B cell (primary cell): ENCODE results near the gene NUDT19. TPM values are rescaled to one million over a fixed set of nuclear protein-coding genes. Genes with fewer than 3 reads are reported as not detected.

Experiments used
- ATAC-seq: fragments of 200-7000 bp; cut with Tn5 transposase; one replicate; pipeline ENCODE4 v1.10.0; 2021; ENCODE audit warnings: low read depth, mild to moderate bottlenecking, moderate number of reproducible peaks, moderate library complexity
- CTCF ChIA-PET: fragments of 350-600 bp; sonication (Branson Sonifier 250); formaldehyde crosslinking; loops from one replicate; lab custom pipeline; 2021; ENCODE audit warnings: antibody characterized with exemption, inconsistent platforms; lab: Charles Lee
- POLR2A ChIA-PET: fragments of 350-600 bp; sonication (Branson Sonifier 250); formaldehyde crosslinking; loops from one replicate; lab custom pipeline; 2021; ENCODE audit warnings: antibody characterized with exemption; lab: Charles Lee
- DNase-seq: peaks from one replicate; pipeline ENCODE4 v3.0.0; 2013
- H2AFZ ChIP-seq: 2 replicates; pipeline ENCODE4 v1.6.1; 2012; ENCODE audit warnings: mild to moderate bottlenecking, low read depth, low read length; ENCODE audit not compliant: insufficient read depth, poor library complexity, severe bottlenecking
- H3K27ac ChIP-seq, 2 donors: 1 replicate in 1 of 2; 2 replicates in 1 of 2; pipeline ENCODE4 v1.5.1; 2012 to 2013; ENCODE audit warnings: low read length in 2 of 2, mild to moderate bottlenecking in 2 of 2, moderate library complexity in 1 of 2
- H3K27me3 ChIP-seq, 4 experiments: fragments of 200-600 bp in 1 of 4; sonication (generic) in 1 of 4; replicated peaks in 1 of 4; 1 replicate in 2 of 4; 2 replicates in 2 of 4; pipeline versions ENCODE4 v1.6.1 to v1.7.0; 2013 to 2016; ENCODE audit warnings: low read length in 3 of 4, mild to moderate bottlenecking in 2 of 4, mixed read lengths in 1 of 4, moderate library complexity in 1 of 4; ENCODE audit not compliant: insufficient read depth in 4 of 4, control insufficient read depth in 3 of 4; ENCODE audit errors: control extremely low read depth in 1 of 4
- H3K36me3 ChIP-seq, 2 experiments: replicated peaks in 1 of 2; 1 replicate in 1 of 2; 2 replicates in 1 of 2; pipeline versions ENCODE4 v1.6.1 to v1.7.1; 2013; ENCODE audit warnings: low read length in 1 of 2; ENCODE audit not compliant: insufficient read depth in 2 of 2, control insufficient read depth in 1 of 2; ENCODE audit errors: control extremely low read depth in 1 of 2, extremely low read depth in 1 of 2
- H3K4me1 ChIP-seq, 2 donors: fragments of 200-600 bp in 1 of 2; sonication (generic) in 1 of 2; 1 replicate in 1 of 2; 2 replicates in 1 of 2; pipeline versions ENCODE4 v1.5.1 to v1.6.1; 2013 to 2017; ENCODE audit warnings: low read length in 2 of 2; ENCODE audit not compliant: control insufficient read depth in 2 of 2, insufficient read depth in 2 of 2
- H3K4me2 ChIP-seq: replicated peaks from 2 replicates; pipeline ENCODE3; 2012; ENCODE audit warnings: mild to moderate bottlenecking, low read depth, low read length; ENCODE audit not compliant: poor library complexity, severe bottlenecking
- H3K4me3 ChIP-seq, 5 experiments: fragments of 200-600 bp in 1 of 5; sonication (generic) in 1 of 5; 1 replicate in 3 of 5; 2 replicates in 2 of 5; pipeline versions ENCODE4 v1.5.1 to v1.7.0; 2011 to 2016; ENCODE audit warnings: low read length in 4 of 5, mild to moderate bottlenecking in 4 of 5, low read depth in 2 of 5, control low read depth in 1 of 5, moderate library complexity in 1 of 5; ENCODE audit not compliant: insufficient read depth in 1 of 5; ENCODE audit errors: control extremely low read depth in 1 of 5, extremely low read depth in 1 of 5
- H3K79me2 ChIP-seq: fragments of 200-600 bp; sonication (generic); one replicate; pipeline ENCODE4 v1.6.0; 2016; ENCODE audit warnings: low read length; ENCODE audit not compliant: control insufficient read depth, insufficient read depth
- H3K9ac ChIP-seq: fragments of 200-600 bp; sonication (generic); 2 replicates; pipeline ENCODE4 v1.6.1; 2017; ENCODE audit warnings: mild to moderate bottlenecking, low read length, moderate library complexity
- H3K9me3 ChIP-seq, 3 donors: one replicate each; pipeline versions ENCODE4 v1.6.1 to v1.7.1; 2013; ENCODE audit warnings: low read length in 2 of 3; ENCODE audit not compliant: control insufficient read depth in 2 of 3, insufficient read depth in 1 of 3; ENCODE audit errors: control extremely low read depth in 1 of 3
- H4K20me1 ChIP-seq: 2 replicates; pipeline ENCODE4 v1.6.0; 2012; ENCODE audit warnings: mild to moderate bottlenecking, low read length; ENCODE audit not compliant: insufficient read depth, control insufficient read depth, poor library complexity, severe bottlenecking
- H3K27ac Mint-ChIP-seq: one replicate; pipeline ENCODE4 v1.8.0; 2021; ENCODE audit warnings: mixed read lengths
- H3K27me3 Mint-ChIP-seq: one replicate; pipeline ENCODE4 v1.8.0; 2021; ENCODE audit warnings: mixed read lengths
- H3K4me1 Mint-ChIP-seq: one replicate; pipeline ENCODE4 v1.8.0; 2021; ENCODE audit warnings: mixed read lengths
- H3K4me3 Mint-ChIP-seq: one replicate; pipeline ENCODE4 v1.8.0; 2021; ENCODE audit warnings: mixed read lengths
- H3K9me3 Mint-ChIP-seq: one replicate; pipeline ENCODE4 v1.8.0; 2022; ENCODE audit warnings: mixed read lengths; ENCODE audit not compliant: insufficient read depth
- CTCF ChIP-seq: fragments of 200-600 bp; IDR thresholded peaks from one replicate; pipeline ENCODE4 v1.8.0; 2022; ENCODE audit warnings: antibody characterized with exemption, mild to moderate bottlenecking
- EZH2 ChIP-seq: IDR thresholded peaks from 2 replicates; pipeline ENCODE4 v1.6.1; 2012; ENCODE audit warnings: borderline replicate concordance, low read depth, mild to moderate bottlenecking, moderate library complexity, low read length; ENCODE audit not compliant: insufficient read depth, poor library complexity, severe bottlenecking
- WGBS: methylation state at CpG from one replicate; pipeline ENCODE4 v1.1.5; 2013; ENCODE audit warnings: missing lambda C conversion rate; ENCODE audit not compliant: insufficient coverage; 5-methylcytosine and 5-hydroxymethylcytosine counted together
- intact Hi-C: fragments of 100-400 bp; cut with micrococcal nuclease; formaldehyde crosslinking; loops from one replicate; pipeline ENCODE4 v1.10.0; 2022
- polyA minus RNA-seq: library from RNA; depleted of rRNA, polyadenylated mRNA; stranded (reverse); fragments of >200 nt; gene quantifications from 2 replicates; pipeline ENCODE4 v1.2.3, GENCODE V29; 2012
- polyA plus RNA-seq: library from polyadenylated mRNA; depleted of rRNA; stranded (reverse); fragments of >200 nt; gene quantifications from 2 replicates; pipeline ENCODE4 v1.2.3, GENCODE V29; 2012
- total RNA-seq, 2 donors: library from RNA; stranded (reverse); fragments of 120-200 nt in 1 of 2; gene quantifications; 1 replicate in 1 of 2; 2 replicates in 1 of 2; pipeline versions ENCODE4 v1.2.3 to v1.2.4, GENCODE V29; 2013 to 2022

The NUDT19 gene
- 7.1 and 8.9 TPM in 2 replicates for total RNA-seq
- total RNA-seq (2013) = 4.5 TPM
- 3.6 and 3.7 TPM in 2 replicates for polyA plus RNA-seq
- 6.1 and 6.6 TPM in 2 replicates for polyA minus RNA-seq

- ChIA-PET CTCF (interaction anchor here (0.9 to 1.9 kb wide), 4 partner anchors 9 to 16 kb away, joined by 3 to 7 read pairs (median 4); partner anchors contain the start of genes ANKRD27 and RGS9BP), POLR2A (interaction anchor here (1.4 kb wide), 1 partner anchor 15 kb away, joined by 16 read pairs; the partner anchor contains the start of genes ANKRD27 and RGS9BP)
- TF ChIP-seq CTCF = no peak
- no peak for TF ChIP-seq EZH2
- peak within 1 kb of the TSS; percentile 88 for H3K27ac Mint-ChIP-seq
- peak; percentile 92 for ATAC-seq
- Histone ChIP-seq H3K36me3 (no peaks in the 10 kb centered on the region), H3K9ac (peak within 1 kb of the TSS; percentile 74), H3K9me3 (peaks cover 0 to 4% (median 0%) of the 10 kb centered on the region in 3 donors), H3K79me2 (peaks cover 39% of the 10 kb centered on the region), H3K4me2 (peak within 1 kb of the TSS; percentile 89), H3K4me1 (peaks cover 19 to 31% of the 10 kb centered on the region in 2 donors), H4K20me1 (peaks cover 4% of the 10 kb centered on the region), H3K27me3 (no peaks in the 10 kb centered on the region), H3K4me3 (peak within 1 kb of the TSS; percentile 8 to 77 (median 66)), H2AFZ (peak within 1 kb of the TSS; percentile 94), H3K27ac (peak within 1 kb of the TSS; percentile 37 to 70)
- intact Hi-C loops = loop anchor here (1.0 to 5.0 kb wide), 2 partner anchors 16 to 109 kb away; partner anchors contain the start of genes ANKRD27, PDCD5 and RGS9BP
- no peaks in the 10 kb centered on the region for H3K27me3 Mint-ChIP-seq
- peak; percentile 82 for DNase-seq
- peaks cover 45% of the 10 kb centered on the region for H3K4me1 Mint-ChIP-seq
- H3K9me3 Mint-ChIP-seq = no peaks in the 10 kb centered on the region
- peak within 1 kb of the TSS; percentile 91 for H3K4me3 Mint-ChIP-seq
- WGBS = 5% methylated on average over 27 of the region's 32 CpGs
Measured at GRCh38 chr19:32691291-32691951, at the start of gene NUDT19. NUDT19 (plus strand) TSS chr19:32691821; CDS start chr19:32691961, 140 bp downstream.

- H3K4me3 Mint-ChIP-seq = no peak overlapping the region
- POLR2A ChIA-PET = no interaction called here
- peaks cover 6 to 62% of the 10 kb centered on the region in 2 experiments for H3K36me3 ChIP-seq
Measured at GRCh38 chr19:32642771-32643170, 48.9 kb upstream of the NUDT19 start.

More at GRCh38 chr19:32642771-32643170, 48.9 kb upstream of the NUDT19 start:
- Mint-ChIP-seq H3K27ac (no peak overlapping the region), H3K27me3 (no peaks in the 10 kb centered on the region), H3K9me3 (no peaks in the 10 kb centered on the region), H3K4me1 (peaks cover 2% of the 10 kb centered on the region)
- WGBS = 96% methylated on average over 8 of the region's 12 CpGs
- Histone ChIP-seq H3K4me1 (no peaks in the 10 kb centered on the region), H3K79me2 (no peaks in the 10 kb centered on the region), H3K9me3 (no peaks in the 10 kb centered on the region), H3K27ac (no peak overlapping the region), H3K9ac (no peak overlapping the region), H2AFZ (no peak overlapping the region), H4K20me1 (no peaks in the 10 kb centered on the region), H3K4me3 (no peak overlapping the region), H3K4me2 (no peak overlapping the region), H3K27me3 (no peaks in the 10 kb centered on the region)
- intact Hi-C loops = no loop called here
- ATAC-seq (no peak), DNase-seq (no peak)
- CTCF ChIA-PET = no interaction called here
- TF ChIP-seq EZH2 (no peak), CTCF (no peak)
